ENCODE data around the gene SRGAP3.

GRCh38 chr3:9238276-9238675 is 11.2 kb downstream of the SRGAP3 start:
- TF ChIP-seq CTCF (IDR thresholded peaks at IDR 0.05) (no peak), POLR2A (IDR thresholded peaks at IDR 0.05) (no peak)
